GM12878 (cell line): ENCODE results near the gene NCF4.

Source experiments
- CHD2 ChIP-seq: IDR thresholded peaks from 2 replicates; pipeline ENCODE4 v1.6.1; 2011; ENCODE audit warnings: low read depth, low read length, improper control_type of control experiment, borderline replicate concordance
- EGR1 ChIP-seq, 2 experiments: IDR thresholded peaks; 1 replicate in 1 of 2; 2 replicates in 1 of 2; pipeline ENCODE4 v1.6.1; 2011 to 2012; ENCODE audit warnings: low read depth in 2 of 2, low read length in 2 of 2, borderline replicate concordance in 1 of 2, mild to moderate bottlenecking in 1 of 2, moderate library complexity in 1 of 2
- EP300 ChIP-seq, 2 experiments: fragments of 150-350 bp in 1 of 2; IDR thresholded peaks; 2 replicates each; pipeline ENCODE4 v1.6.1; 2011 to 2012; ENCODE audit warnings: low read depth in 2 of 2, low read length in 2 of 2, borderline replicate concordance in 1 of 2, improper control_type of control experiment in 1 of 2, inconsistent platforms in 1 of 2; ENCODE audit not compliant: control insufficient read depth in 1 of 2
- EZH2 ChIP-seq: IDR thresholded peaks from 2 replicates; pipeline ENCODE4 v1.6.1; 2012; ENCODE audit warnings: low read depth, mild to moderate bottlenecking, control low read depth, inconsistent platforms, low read length, borderline replicate concordance; ENCODE audit not compliant: control insufficient read depth
- GABPA ChIP-seq: IDR thresholded peaks from 2 replicates; pipeline ENCODE4 v1.6.1; 2014; ENCODE audit warnings: antibody characterized with exemption, low read depth, mild to moderate bottlenecking, inconsistent platforms
- JUND ChIP-seq: IDR thresholded peaks from 2 replicates; pipeline ENCODE4 v1.6.1; 2012; ENCODE audit warnings: low read depth, mild to moderate bottlenecking, low read length, improper control_type of control experiment, moderate library complexity
- MTA3 ChIP-seq: IDR thresholded peaks from 2 replicates; pipeline ENCODE4 v1.6.1; 2012; ENCODE audit warnings: low read length, inconsistent platforms, borderline replicate concordance
- POLR2A ChIP-seq: IDR thresholded peaks from 2 replicates; pipeline ENCODE4 v1.6.1; 2011; ENCODE audit warnings: low read depth, mild to moderate bottlenecking, low read length
- SRF ChIP-seq, 2 experiments: IDR thresholded peaks; 2 replicates each; pipeline ENCODE4 v1.6.1; 2011; ENCODE audit warnings: low read depth in 2 of 2, low read length in 2 of 2, mild to moderate bottlenecking in 1 of 2, moderate library complexity in 1 of 2
- TF ChIP-seq, protein P1 (sequence below), 3 experiments: IDR thresholded peaks in 2 of 3; conservative IDR thresholded peaks in 1 of 3; 2 replicates each; pipeline ENCODE4 v1.5.1; 2011; ENCODE audit warnings: low read depth in 3 of 3, low read length in 3 of 3, mild to moderate bottlenecking in 3 of 3, control low read depth in 2 of 3, moderate library complexity in 2 of 3, inconsistent platforms in 1 of 3, mixed read lengths in 1 of 3; ENCODE audit not compliant: control insufficient read depth in 2 of 3, insufficient read depth in 1 of 3; ENCODE audit errors: extremely low read depth in 1 of 3

DNA sequence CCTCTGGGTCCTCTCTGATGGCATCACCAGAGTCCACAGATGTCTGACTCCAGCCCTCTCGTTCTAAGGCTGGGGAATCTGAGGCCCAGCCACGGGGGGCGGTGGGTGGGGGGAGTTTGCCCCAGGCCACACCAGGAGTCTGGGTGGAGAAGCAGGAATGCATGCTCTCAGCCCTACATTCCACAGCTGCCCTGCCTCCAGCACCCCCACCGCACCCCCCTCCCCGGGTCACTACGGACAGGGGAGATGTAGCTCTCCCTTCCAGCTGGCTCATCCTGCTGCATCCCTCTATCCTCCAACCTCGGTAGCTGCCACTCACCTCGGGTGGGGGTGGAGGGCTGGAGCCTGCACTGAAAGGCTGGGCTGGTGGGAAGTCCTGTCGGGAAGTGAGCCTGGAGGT lies 41.7 kb upstream of the NCF4 start:
- TF ChIP-seq POLR2A (no peak), GABPA (no peak), JUND (no peak), EP300 (IDR thresholded peaks at IDR 0.05; ENCODE audit: borderline replicate concordance in 1 of 2, control insufficient read depth in 1 of 2, low read depth in 2 of 2, low read length in 2 of 2) (no peak), SRF (IDR thresholded peaks at IDR 0.05; ENCODE audit: low read depth in 2 of 2, low read length in 2 of 2) (no peak), EZH2 (no peak), CHD2 (no peak), EGR1 (IDR thresholded peaks at IDR 0.05; ENCODE audit: borderline replicate concordance in 1 of 2, low read depth in 2 of 2, low read length in 2 of 2) (no peak), MTA3 (no peak)
- TF ChIP-seq, protein P1, sequence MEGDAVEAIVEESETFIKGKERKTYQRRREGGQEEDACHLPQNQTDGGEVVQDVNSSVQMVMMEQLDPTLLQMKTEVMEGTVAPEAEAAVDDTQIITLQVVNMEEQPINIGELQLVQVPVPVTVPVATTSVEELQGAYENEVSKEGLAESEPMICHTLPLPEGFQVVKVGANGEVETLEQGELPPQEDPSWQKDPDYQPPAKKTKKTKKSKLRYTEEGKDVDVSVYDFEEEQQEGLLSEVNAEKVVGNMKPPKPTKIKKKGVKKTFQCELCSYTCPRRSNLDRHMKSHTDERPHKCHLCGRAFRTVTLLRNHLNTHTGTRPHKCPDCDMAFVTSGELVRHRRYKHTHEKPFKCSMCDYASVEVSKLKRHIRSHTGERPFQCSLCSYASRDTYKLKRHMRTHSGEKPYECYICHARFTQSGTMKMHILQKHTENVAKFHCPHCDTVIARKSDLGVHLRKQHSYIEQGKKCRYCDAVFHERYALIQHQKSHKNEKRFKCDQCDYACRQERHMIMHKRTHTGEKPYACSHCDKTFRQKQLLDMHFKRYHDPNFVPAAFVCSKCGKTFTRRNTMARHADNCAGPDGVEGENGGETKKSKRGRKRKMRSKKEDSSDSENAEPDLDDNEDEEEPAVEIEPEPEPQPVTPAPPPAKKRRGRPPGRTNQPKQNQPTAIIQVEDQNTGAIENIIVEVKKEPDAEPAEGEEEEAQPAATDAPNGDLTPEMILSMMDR (IDR thresholded peaks at IDR 0.05 in 2 of 3, conservative IDR thresholded peaks at IDR 0.05 in 1 of 3; ENCODE audit: control insufficient read depth in 2 of 3, extremely low read depth in 1 of 3, insufficient read depth in 1 of 3, low read depth in 3 of 3, low read length in 3 of 3): no peak
